GM19035 (cell line): Measurements from ENCODE around the gene EFCAB7.

ENCODE experiments used
- ATAC-seq: cut with Tn5 transposase; IDR thresholded peaks from one replicate; pipeline ENCODE4 v1.9.1; 2021; ENCODE audit not compliant: unreplicated experiment

EFCAB7 gene, protein sequence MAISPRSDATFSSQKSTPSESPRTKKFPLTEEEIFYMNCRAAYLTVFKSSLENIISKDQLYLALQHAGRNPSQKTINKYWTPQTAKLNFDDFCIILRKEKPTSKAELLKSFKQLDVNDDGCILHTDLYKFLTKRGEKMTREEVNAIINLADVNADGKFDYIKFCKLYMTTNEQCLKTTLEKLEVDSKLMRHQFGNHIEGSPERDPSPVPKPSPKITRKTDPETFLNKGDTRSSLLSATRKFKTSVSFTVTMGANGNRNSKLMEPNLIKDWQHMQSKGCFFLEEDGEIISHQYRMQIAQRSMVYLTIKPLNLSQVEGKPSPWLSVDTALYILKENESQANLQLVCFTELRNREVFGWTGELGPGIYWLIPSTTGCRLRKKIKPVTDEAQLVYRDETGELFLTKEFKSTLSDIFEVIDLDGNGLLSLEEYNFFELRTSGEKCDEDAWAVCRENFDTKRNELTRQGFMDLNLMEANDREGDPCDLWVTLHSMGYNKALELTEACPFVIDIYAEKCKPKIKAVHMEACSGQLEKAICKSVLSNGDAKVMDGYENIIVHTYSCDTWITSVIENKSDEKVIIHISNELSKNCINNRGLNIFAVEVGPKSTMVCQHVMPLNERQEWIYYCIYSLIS

DNA sequence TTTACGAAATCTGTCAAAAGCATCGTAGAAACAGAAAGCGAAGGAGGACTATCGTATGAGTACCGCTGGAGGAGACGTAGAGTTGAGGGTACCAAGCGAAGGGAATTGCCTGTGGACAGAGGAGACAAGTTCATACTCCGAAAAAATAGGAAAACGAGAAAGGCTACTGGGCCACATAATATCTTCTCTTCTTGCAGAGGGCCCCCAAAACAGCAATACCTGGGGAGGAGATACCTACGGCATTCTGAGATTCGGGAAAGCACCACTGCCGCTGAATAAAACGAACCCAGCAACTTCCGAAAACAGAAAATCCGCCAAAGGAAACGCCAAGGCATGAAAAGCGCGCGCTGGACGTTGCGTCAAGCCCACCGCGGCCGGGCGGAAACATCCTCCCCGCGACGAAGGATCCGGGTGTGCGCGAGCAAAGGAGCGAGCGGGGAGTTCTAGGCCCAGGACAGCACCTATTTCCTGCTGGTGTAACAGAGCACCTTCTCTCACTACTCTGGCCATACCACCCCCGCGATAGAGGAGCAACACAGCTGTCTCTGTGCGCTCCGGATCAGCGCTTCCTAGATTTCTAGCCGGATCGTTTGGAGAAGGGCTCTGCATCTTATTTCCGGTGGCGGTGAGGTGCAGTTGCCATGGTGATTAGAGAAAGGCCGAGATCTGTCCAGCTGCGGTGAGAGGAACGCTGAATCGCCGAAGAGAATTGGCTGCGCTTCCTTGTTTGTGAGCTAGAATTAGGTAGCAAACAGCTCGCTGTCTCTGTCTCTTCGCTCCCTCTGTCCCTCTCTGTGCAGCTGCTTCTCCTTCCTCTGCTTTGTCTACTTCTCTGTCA, at the start of gene EFCAB7, which contains the start of gene ITGB3BP:
TSS of gene EFCAB7 (plus strand) at position 635 of the 838 bp plus-strand sequence. CDS start 2,048 bp downstream, outside the sequence.
TSS of gene ITGB3BP (minus strand) at position 335 of the 838 bp plus-strand sequence. CDS start at position 243, 92 bp downstream.
- ATAC-seq, result peak; percentile 89

- ATAC-seq, result no peak
Observed at GRCh38 chr1:63475761-63476160, 47.6 kb upstream of the EFCAB7 start.

GRCh38 chr1:63480057-63480456, 43.3 kb upstream of the EFCAB7 start:
- ATAC-seq, result no peak

GRCh38 chr1:63486629-63487028, 36.7 kb upstream of the EFCAB7 start:
- no peak for ATAC-seq

- ATAC-seq, result no peak
Observed at GRCh38 chr1:63487336-63488065, 35.8 kb upstream of the EFCAB7 start.

DNA sequence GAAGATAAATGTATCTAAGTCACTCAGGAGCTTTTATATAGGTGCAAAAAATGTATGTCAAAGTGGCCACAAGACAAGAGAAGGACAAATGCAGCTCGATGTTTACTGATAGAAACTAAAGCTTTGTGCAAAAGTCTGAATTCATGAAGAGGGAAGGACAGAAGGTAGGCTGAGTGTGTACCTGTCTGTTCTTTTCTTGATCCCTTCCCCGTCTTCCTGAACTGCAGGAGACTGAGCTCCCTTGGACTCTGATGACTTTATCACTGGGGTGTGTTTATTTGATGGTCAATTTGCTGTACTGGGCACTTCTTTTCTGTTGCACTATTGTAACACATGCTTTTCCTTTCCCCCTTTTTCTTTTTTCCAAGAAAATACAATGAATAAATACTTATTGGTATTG, 25.7 kb upstream of the EFCAB7 start:
- no peak for ATAC-seq

- no peak for ATAC-seq
Observed at GRCh38 chr1:63498106-63498505, 25.2 kb upstream of the EFCAB7 start.

DNA sequence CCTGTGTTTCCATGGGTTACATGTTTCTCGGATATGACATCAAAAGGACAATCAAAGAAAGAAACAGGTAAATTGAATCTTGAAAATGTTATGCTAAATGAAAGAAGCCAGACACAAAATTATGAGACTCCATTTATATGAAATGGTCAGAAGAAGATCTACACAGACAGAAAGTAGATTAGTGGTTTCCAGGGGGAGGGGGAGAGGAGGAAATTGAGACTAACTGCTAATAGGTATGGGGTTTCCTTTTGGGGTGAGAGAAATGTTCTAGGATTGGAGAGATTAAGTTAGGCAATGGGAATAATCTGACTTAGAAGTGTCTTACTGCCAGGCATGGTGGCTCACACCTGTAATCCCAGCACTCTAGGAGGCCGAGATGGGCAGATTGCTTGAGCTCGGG, 22.1 kb upstream of the EFCAB7 start:
- ATAC-seq, result no peak

DNA sequence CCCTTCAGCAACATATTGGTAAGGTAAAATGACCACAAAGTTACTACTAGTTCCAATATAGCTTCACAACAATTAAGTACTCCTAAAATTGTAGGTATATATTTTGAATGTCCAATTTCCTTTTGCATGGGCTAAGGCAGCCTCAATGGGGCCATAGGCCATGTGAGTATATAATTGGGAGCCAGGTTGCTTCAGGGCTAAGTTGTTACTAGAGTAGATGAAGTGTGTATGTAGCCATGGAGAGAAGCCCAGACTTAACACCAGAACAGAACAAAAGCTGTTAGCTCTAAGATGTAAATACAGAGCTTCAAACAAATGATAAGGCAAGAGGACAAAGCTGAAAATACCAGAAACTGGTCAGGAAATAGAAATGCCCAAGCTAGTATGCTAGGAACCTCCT, 16.5 kb upstream of the EFCAB7 start:
- no peak for ATAC-seq

- no peak for ATAC-seq
Observed at GRCh38 chr1:63509718-63510117, 13.6 kb upstream of the EFCAB7 start.

GRCh38 chr1:63512584-63512983, 10.7 kb upstream of the EFCAB7 start:
- no peak for ATAC-seq

GRCh38 chr1:63516629-63517028, 6.7 kb upstream of the EFCAB7 start:
- ATAC-seq, result no peak

GRCh38 chr1:63523738-63524137, 413 bp downstream of the EFCAB7 start:
- peak; percentile 14 for ATAC-seq

GRCh38 chr1:63524201-63524600, 876 bp downstream of the EFCAB7 start:
- ATAC-seq, result no peak

DNA sequence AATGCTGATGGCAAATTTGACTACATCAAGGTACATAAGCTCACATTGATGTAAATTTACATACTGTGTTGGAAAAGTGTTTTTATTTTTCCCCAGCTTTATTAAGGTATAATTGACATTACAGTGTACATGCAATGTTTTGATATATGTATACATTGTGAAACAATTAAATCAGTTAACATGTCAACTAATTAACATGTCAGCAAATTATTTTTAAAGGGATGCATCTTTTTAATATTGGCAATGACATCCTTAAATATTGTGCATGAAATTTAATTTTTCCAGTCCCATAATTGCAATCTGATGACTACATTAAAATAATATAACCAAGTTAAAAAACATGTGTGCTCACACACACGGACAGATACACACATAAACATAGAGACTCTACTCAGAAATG, 9.4 kb downstream of the EFCAB7 start:
- ATAC-seq, result no peak

DNA sequence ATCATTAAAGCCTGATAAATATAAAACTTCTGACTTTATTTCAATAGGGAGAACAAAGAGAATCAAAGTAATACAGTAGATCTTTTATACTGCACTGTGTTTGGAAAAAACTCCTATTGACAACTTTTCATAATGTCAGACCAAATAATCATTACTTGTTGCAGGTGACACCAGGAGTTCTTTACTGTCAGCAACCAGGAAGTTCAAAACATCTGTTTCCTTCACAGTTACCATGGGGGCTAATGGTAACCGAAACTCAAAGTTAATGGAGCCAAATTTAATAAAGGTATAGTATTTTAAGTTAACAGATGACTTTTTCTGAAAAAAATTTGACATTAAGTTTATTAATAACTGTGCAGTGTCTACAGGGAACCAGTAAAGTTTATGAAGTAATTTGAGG, 10.6 kb downstream of the EFCAB7 start:
- ATAC-seq, result no peak

DNA sequence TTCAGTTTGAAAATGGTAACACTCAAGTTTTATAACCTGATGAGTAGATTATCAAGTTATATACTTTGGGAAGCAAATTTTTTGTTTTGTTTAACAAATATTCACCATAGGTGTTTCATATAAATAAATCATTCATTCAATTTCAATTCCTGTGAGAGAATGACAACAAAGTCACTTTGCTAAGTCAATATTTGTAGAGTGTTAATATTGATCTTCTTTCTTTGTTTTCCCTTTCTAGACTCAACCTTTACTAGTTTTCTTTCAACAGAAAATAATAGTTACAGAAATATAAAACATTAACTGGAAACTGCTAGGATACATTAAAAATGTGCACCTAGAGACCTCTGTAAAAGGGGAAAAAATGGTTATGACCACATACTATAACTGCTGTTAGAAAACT, 11.1 kb downstream of the EFCAB7 start:
- ATAC-seq, result no peak

GRCh38 chr1:63537006-63537405, 13.7 kb downstream of the EFCAB7 start:
- ATAC-seq, result no peak

GRCh38 chr1:63537940-63538339, 14.6 kb downstream of the EFCAB7 start:
- no peak for ATAC-seq

GRCh38 chr1:63545780-63546179, 22.5 kb downstream of the EFCAB7 start:
- no peak for ATAC-seq
